Skeletal muscle tissue (tissue), 4 donors: ENCODE measurements around the gene ARMC5. TPM values are rescaled to one million over a fixed set of nuclear protein-coding genes. Genes with fewer than 3 reads are reported as not detected.

Source experiments
- H3K27ac ChIP-seq: one replicate; pipeline ENCODE4 v1.7.0; 2013; ENCODE audit warnings: mild to moderate bottlenecking, low read depth, low read length, inconsistent platforms
- H3K27me3 ChIP-seq, 3 donors: one replicate each; pipeline ENCODE4 v1.7.0; 2013; ENCODE audit warnings: low read length in 3 of 3; ENCODE audit not compliant: control insufficient read depth in 3 of 3, insufficient read depth in 3 of 3
- H3K36me3 ChIP-seq, 3 donors: one replicate each; pipeline ENCODE4 v1.7.0; 2013; ENCODE audit warnings: low read length in 3 of 3; ENCODE audit not compliant: control insufficient read depth in 3 of 3, insufficient read depth in 3 of 3
- H3K4me1 ChIP-seq, 3 donors: one replicate each; pipeline ENCODE4 v1.7.0; 2013; ENCODE audit warnings: low read length in 3 of 3, mild to moderate bottlenecking in 3 of 3; ENCODE audit not compliant: control insufficient read depth in 3 of 3, insufficient read depth in 3 of 3
- H3K4me3 ChIP-seq, 3 donors: one replicate each; pipeline ENCODE4 v1.7.0; 2013; ENCODE audit warnings: low read length in 3 of 3
- H3K9ac ChIP-seq, 3 donors: one replicate each; pipeline ENCODE4 v1.7.0; 2013; ENCODE audit warnings: low read length in 3 of 3, mild to moderate bottlenecking in 3 of 3, moderate library complexity in 2 of 3, low read depth in 1 of 3
- H3K9me3 ChIP-seq, 3 donors: one replicate each; pipeline ENCODE4 v1.7.0; 2013; ENCODE audit warnings: low read length in 3 of 3; ENCODE audit not compliant: control insufficient read depth in 3 of 3
- total RNA-seq: library from RNA; depleted of rRNA; stranded (reverse); fragments of >200 nt; gene quantifications from one replicate; pipeline ENCODE4 v1.2.3, GENCODE V29; 2014
- donor health status: Osteomylitis.

ARMC5 gene
- total RNA-seq, 1 donor from 2014 or later, result 6.8 TPM

GRCh38 chr16:31467151-31467773 is 8.0 kb downstream of the ARMC5 start:
- peaks cover 6 to 9% (median 8%) of the 10 kb centered on the region in 3 donors for H3K4me1 ChIP-seq
- H3K27me3 ChIP-seq, result peaks cover 0 to 2% (median 0%) of the 10 kb centered on the region in 3 donors
- H3K36me3 ChIP-seq, result peaks cover 32 to 42% (median 38%) of the 10 kb centered on the region in 3 donors
- H3K9me3 ChIP-seq, result no peaks in the 10 kb centered on the region
- no peak overlapping the region for H3K9ac ChIP-seq
- peak overlapping the region; percentile 40 for H3K27ac ChIP-seq
- H3K4me3 ChIP-seq, result no peak overlapping the region

DNA sequence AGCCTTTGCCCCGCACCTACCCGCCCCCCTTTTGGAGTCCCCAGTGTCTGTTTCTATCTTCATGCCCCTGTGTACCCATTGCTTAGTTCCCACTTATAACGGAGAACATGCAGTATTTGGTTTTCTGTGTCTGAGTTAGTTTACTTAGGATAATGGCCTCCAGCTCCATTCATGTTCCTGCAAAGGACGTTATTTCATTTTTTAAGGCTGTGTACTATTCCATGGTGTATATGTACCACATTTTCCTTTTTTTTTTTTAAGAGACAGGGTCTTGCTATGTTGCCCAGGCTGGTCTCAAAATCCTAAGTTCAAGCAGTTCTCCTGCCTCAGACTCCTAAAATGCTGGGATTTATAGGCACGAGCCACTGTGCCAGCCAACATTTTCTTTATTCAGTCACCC is 8.6 kb downstream of the ARMC5 start:
- no peaks in the 10 kb centered on the region for H3K9me3 ChIP-seq

DNA sequence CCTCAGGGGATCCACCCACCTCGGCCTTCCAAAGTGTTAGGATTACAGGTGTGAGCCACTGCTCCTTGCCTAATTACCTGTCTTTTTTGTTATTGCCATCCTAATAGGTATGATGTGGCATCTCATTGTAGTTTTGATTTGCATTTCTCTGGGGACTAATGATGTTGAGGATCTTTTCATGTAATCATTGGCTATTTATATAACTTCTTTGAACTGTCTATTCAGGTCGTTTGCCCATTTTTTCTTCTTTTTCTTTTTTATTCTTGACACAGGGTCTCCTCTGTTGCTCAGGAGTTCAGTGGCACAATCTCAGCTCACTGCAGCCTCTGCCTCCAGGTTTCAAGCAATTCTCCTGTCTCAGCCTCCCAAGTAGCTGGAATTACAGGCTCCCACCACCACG is 11.3 kb downstream of the ARMC5 start:
- Histone ChIP-seq H3K27ac (peak overlapping the region; percentile 83), H3K4me3 (no peak overlapping the region), H3K36me3 (peaks cover 17 to 23% (median 20%) of the 10 kb centered on the region in 3 donors), H3K4me1 (peaks cover 15 to 17% (median 16%) of the 10 kb centered on the region in 3 donors), H3K9me3 (no peaks in the 10 kb centered on the region), H3K9ac (no peak overlapping the region), H3K27me3 (peaks cover 4 to 16% (median 6%) of the 10 kb centered on the region in 3 donors)

More for the DNA sequence above, 8.6 kb downstream of the ARMC5 start:
- Histone ChIP-seq H3K27me3 (peaks cover 0 to 4% (median 4%) of the 10 kb centered on the region in 3 donors), H3K4me1 (peaks cover 11 to 14% (median 11%) of the 10 kb centered on the region in 3 donors), H3K36me3 (peaks cover 31 to 36% (median 34%) of the 10 kb centered on the region in 3 donors), H3K9ac (no peak overlapping the region), H3K27ac (no peak overlapping the region), H3K4me3 (no peak overlapping the region)

DNA sequence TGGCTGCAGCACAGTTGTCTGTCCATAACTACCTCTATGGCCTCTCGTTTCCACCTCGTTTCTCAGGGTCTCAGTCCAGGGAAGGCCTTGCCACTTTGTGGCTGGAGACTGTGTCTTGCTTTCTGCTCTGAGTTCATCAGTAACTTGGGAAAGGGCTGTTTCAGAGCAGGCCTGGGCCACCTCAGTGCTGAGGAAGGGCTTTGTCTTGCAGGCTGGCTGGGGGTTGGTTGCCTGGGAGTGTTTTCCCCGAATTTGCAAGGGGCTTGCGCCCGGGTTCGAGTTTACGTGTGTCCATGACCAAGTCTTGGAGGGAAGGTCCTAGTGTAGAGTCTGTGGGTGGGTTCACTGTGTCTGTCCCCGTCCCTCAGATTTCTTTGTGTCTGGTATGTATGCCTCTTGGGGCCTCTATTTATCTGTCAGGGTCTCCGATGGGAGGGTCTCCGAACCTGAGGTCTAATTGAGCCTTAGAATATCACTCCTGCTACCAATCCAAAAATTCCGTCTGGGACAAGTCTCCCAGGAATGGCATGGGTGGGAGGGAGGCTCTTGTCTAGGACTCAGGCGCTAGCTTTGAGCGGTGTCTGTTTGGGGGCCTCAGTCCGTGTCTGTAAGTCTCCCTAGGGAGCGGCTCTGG is 12.1 kb downstream of the ARMC5 start:
- H3K27me3 ChIP-seq, result peaks cover 7 to 22% (median 8%) of the 10 kb centered on the region in 3 donors
- peak overlapping the region; percentile 83 for H3K27ac ChIP-seq
- H3K4me3 ChIP-seq, result peak overlapping the region; percentile 52 to 64 (median 55)
- H3K36me3 ChIP-seq, result peaks cover 10 to 17% (median 13%) of the 10 kb centered on the region in 3 donors
- H3K9ac ChIP-seq, result peak overlapping the region; percentile 70 to 82 (median 74)
- H3K4me1 ChIP-seq, result peaks cover 16 to 17% (median 16%) of the 10 kb centered on the region in 3 donors
- no peaks in the 10 kb centered on the region for H3K9me3 ChIP-seq

- H3K27ac ChIP-seq, result peak within 1 kb of the TSS; percentile 83
- H3K36me3 ChIP-seq, result peaks cover 4 to 11% (median 7%) of the 10 kb centered on the region in 3 donors
- H3K9ac ChIP-seq, result peak within 1 kb of the TSS; percentile 70 to 83 (median 74)
- no peaks in the 10 kb centered on the region for H3K9me3 ChIP-seq
- H3K4me1 ChIP-seq, result peaks cover 16 to 18% (median 17%) of the 10 kb centered on the region in 3 donors
- H3K27me3 ChIP-seq, result peaks cover 8 to 27% (median 10%) of the 10 kb centered on the region in 3 donors
- H3K4me3 ChIP-seq, result peak within 1 kb of the TSS; percentile 68 to 71 (median 70)
These were observed 12.8 kb downstream of the ARMC5 start, which contains the start of gene TGFB1I1 for GRCh38 chr16:31471875-31472708. TSS of gene TGFB1I1 (plus strand) at chr16:31472152. CDS start at chr16:31472189, 37 bp downstream.

GRCh38 chr16:31472709-31473203 is 13.5 kb downstream of the ARMC5 start:
- Histone ChIP-seq H3K9ac (peak overlapping the region; percentile 22 to 83 (median 67)), H3K4me3 (peak overlapping the region; percentile 68 to 71 (median 70)), H3K36me3 (peaks cover 0 to 9% (median 8%) of the 10 kb centered on the region in 3 donors), H3K27me3 (peaks cover 10 to 29% (median 12%) of the 10 kb centered on the region in 3 donors), H3K4me1 (peaks cover 16 to 18% (median 17%) of the 10 kb centered on the region in 3 donors), H3K9me3 (no peaks in the 10 kb centered on the region), H3K27ac (peak overlapping the region; percentile 83)

DNA sequence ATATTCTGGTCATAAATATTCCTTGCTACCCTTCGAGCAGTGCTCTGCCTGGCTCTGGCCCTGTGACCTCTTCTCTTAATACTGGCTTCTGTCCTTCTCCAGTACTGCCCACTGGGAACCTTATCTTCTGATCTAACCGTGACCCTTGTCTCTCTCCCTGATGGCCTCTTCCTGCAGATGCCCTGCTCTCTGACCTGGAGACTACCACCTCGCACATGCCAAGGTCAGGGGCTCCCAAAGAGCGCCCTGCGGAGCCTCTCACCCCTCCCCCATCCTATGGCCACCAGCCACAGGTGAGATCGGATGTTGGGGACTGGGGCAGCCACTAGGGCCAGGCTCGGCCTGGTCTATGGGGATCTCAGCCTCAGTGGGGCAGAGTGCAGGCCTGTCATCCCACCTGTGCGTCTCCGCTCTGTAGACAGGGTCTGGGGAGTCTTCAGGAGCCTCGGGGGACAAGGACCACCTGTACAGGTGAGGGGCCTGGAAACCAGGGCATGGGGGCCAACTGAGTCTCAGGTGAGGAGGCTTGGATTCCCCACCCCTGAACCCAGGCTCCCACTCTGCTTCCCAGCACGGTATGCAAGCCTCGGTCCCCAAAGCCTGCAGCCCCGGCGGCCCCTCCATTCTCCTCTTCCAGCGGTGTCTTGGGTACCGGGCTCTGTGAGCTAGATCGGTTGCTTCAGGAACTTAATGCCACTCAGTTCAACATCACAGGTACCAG is 14.1 kb downstream of the ARMC5 start:
- Histone ChIP-seq H3K4me3 (no peak overlapping the region), H3K27ac (no peak overlapping the region), H3K9me3 (no peaks in the 10 kb centered on the region), H3K4me1 (peaks cover 16 to 18% (median 17%) of the 10 kb centered on the region in 3 donors), H3K9ac (no peak overlapping the region), H3K36me3 (peaks cover 0 to 11% (median 9%) of the 10 kb centered on the region in 3 donors), H3K27me3 (peaks cover 12 to 29% (median 13%) of the 10 kb centered on the region in 3 donors)

DNA sequence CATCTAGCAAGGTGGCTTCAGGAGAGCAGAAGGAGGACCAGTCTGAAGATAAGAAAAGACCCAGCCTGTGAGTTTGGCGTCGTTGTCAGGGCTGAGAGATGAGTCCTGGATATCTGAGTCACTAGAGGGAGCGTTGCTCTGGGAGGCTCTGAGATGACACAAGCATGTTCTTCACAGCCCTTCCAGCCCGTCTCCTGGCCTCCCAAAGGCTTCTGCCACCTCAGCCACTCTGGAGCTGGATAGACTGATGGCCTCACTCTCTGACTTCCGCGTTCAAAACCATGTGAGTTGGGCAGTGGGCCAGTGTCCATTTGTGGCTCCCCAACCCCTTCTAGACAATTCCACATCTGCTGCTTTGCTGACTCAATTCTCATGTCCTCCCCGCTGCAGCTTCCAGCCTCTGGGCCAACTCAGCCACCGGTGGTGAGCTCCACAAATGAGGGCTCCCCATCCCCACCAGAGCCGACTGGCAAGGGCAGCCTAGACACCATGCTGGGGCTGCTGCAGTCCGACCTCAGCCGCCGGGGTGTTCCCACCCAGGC is 14.9 kb downstream of the ARMC5 start:
- H3K36me3 ChIP-seq, result peaks cover 0 to 11% (median 9%) of the 10 kb centered on the region in 3 donors

More for the DNA sequence above, 14.9 kb downstream of the ARMC5 start:
- Histone ChIP-seq H3K4me1 (peaks cover 16 to 18% (median 17%) of the 10 kb centered on the region in 3 donors), H3K27me3 (peaks cover 12 to 29% (median 18%) of the 10 kb centered on the region in 3 donors), H3K27ac (no peak overlapping the region), H3K4me3 (no peak overlapping the region), H3K9ac (no peak overlapping the region), H3K9me3 (no peaks in the 10 kb centered on the region)
